ENCODE measurements around the gene ABCA1. TPM values are rescaled to one million over a fixed set of nuclear protein-coding genes. Genes with fewer than 3 reads are reported as not detected.

The ABCA1 gene
- total and polyA plus RNA-seq, 10 of the 15 experiments (the other 5 are each of a cell fraction or from before 2014, with no cell fraction given), result 0.01 to 0.56 (median 0.16) TPM

DNA sequence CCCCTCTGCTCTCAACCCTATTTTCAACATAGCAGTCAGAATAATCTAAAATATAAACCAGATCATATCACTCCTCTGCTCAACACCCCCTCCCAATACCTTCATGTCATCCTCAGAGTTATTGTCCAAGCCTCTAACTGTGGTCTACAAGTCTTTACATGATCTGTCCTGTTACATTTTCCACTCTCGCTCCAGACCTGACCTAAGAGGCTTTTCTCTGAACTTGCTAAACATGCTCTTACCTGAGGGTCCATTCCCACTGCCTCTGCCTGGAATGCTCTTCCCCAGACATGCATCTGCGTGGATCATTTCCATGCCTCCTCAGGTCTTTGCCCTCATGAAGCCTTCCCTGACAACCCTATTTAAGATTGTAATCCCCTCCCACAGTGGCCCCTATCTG, 152.0 kb downstream of the ABCA1 start:
- Histone ChIP-seq H4K20me1 (ENCODE audit: control insufficient read depth, insufficient read depth) (no peaks in the 10 kb centered on the region), H2AFZ (ENCODE audit: control insufficient read depth, low read depth, low read length) (peak overlapping the region; percentile 65), H3K9me3 (replicated peaks; ENCODE audit: control insufficient read depth, insufficient read depth, low read length) (no peaks in the 10 kb centered on the region), H3K4me3 (no peak overlapping the region), H3K4me1 (ENCODE audit: control insufficient read depth, insufficient read depth, low read length) (peaks cover 17% of the 10 kb centered on the region), H3K27ac (ENCODE audit: control insufficient read depth, insufficient read depth) (peak overlapping the region; percentile 98), H3K9ac (ENCODE audit: control insufficient read depth, insufficient read depth, low read length) (peak overlapping the region; percentile 85), H3K27me3 (replicated peaks in 1 of 2; ENCODE audit: control insufficient read depth in 2 of 2, insufficient read depth in 2 of 2, low read length in 1 of 2) (no peaks in the 10 kb centered on the region), H3K36me3 (ENCODE audit: control insufficient read depth in 2 of 2, insufficient read depth in 2 of 2, low read length in 1 of 2) (no peaks in the 10 kb centered on the region), H3K79me2 (ENCODE audit: control insufficient read depth, insufficient read depth, low read length) (peaks cover 6% of the 10 kb centered on the region; the same call in 1 of the 2 replicates), H3K4me2 (ENCODE audit: control insufficient read depth, insufficient read depth) (peak overlapping the region; percentile 93)
- TF ChIP-seq TAF1 (IDR thresholded peaks at IDR 0.05; ENCODE audit: borderline replicate concordance, low read depth, low read length) (no peak), ZNF592 (IDR thresholded peaks at IDR 0.05) (no peak), HCFC1 (IDR thresholded peaks at IDR 0.05; ENCODE audit: low read length) (no peak), SMARCA5 (IDR thresholded peaks at IDR 0.05) (0 out of 2 replicates have a peak, but pooled peaks have one; percentile 77)
- RAD21 ChIA-PET (ENCODE audit: unreplicated experiment), result interaction anchor here (0.9 to 2.7 kb wide), 5 partner anchors 9 to 610 kb away, joined by 3 to 30 read pairs (median 4); partner anchors contain the start of genes NIPSNAP3A and NIPSNAP3B
- no TSS peak for BruUV-seq (replicated peaks)
- peak; percentile 5 for ATAC-seq
- intact Hi-C loops (cut with micrococcal nuclease; ENCODE audit: unreplicated experiment), result loop anchor here (2.0 to 10.0 kb wide), 3 partner anchors 27 to 779 kb away; partner anchors contain the start of genes FKTN and SLC44A1
- POLR2A ChIA-PET, result interaction anchor here (0.7 to 2.8 kb wide), 4 partner anchors 9 to 174 kb away, joined by 3 to 16 read pairs (median 6); partner anchors contain the start of genes NIPSNAP3A and NIPSNAP3B
- no peak for FAIRE-seq
- in situ Hi-C loops (cut with MboI), result loop anchor here (5.0 kb wide), 2 partner anchors 381 to 641 kb away; no protein-coding TSS in a partner anchor
- SMC1A ChIA-PET (ENCODE audit: uncharacterized antibody, unreplicated experiment), result interaction anchor here (0.8 to 2.6 kb wide), 9 partner anchors 11 to 731 kb away, joined by 3 to 31 read pairs (median 3); partner anchors contain the start of genes NIPSNAP3A and NIPSNAP3B
- DNase-seq (ENCODE audit: low read depth, low spot score), result no peak
- WGBS (ENCODE audit: insufficient coverage, insufficient replicate concordance, low lambda C conversion rate, missing lambda C conversion rate), result 95% methylated on average over 2 of the region's 2 CpGs
- CTCF ChIA-PET, result interaction anchor here (1.0 to 2.5 kb wide), 4 partner anchors 10 to 87 kb away, joined by 3 to 15 read pairs (median 3); partner anchors contain the start of genes NIPSNAP3A and NIPSNAP3B
